ENCODE measurements around the gene PTMA. TPM values are rescaled to one million over a fixed set of nuclear protein-coding genes. Genes with fewer than 3 reads are reported as not detected.

PTMA gene
- total RNA-seq, 2 donors from 2014 or later = 532 to 757 TPM

DNA sequence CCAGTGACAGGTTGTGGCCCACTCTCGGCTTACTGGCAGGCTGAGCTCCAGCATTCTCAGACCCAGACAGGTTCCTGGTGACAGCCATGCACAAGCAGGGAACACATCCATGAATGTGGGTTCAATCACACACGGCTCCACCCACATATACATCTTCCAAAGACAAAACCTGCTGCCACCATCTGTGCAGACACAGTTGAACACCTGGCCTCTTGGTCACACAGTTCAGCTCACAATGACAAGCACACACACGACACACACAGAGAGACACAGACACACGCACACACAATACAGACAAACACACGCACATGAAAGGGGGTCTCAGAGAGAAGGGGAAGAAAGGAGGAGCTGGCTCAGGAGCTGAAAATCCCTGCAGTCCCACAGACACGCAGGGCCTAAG is 32.1 kb upstream of the PTMA start:
- Histone ChIP-seq H3K27me3 (no peaks in the 10 kb centered on the region), H3K4me3 (no peak overlapping the region), H3K36me3 (replicated peaks in 1 of 2; ENCODE audit: insufficient read depth in 1 of 2, low read depth in 2 of 2) (no peaks in the 10 kb centered on the region), H3K27ac (no peak overlapping the region), H3K9me3 (no peaks in the 10 kb centered on the region), H3K4me1 (peaks cover 21% of the 10 kb centered on the region)
- ATAC-seq = no peak
- WGBS, 2 donors = 81 to 88% methylated on average over 5 to 6 of the region's 6 CpGs
- TF ChIP-seq, protein P1, sequence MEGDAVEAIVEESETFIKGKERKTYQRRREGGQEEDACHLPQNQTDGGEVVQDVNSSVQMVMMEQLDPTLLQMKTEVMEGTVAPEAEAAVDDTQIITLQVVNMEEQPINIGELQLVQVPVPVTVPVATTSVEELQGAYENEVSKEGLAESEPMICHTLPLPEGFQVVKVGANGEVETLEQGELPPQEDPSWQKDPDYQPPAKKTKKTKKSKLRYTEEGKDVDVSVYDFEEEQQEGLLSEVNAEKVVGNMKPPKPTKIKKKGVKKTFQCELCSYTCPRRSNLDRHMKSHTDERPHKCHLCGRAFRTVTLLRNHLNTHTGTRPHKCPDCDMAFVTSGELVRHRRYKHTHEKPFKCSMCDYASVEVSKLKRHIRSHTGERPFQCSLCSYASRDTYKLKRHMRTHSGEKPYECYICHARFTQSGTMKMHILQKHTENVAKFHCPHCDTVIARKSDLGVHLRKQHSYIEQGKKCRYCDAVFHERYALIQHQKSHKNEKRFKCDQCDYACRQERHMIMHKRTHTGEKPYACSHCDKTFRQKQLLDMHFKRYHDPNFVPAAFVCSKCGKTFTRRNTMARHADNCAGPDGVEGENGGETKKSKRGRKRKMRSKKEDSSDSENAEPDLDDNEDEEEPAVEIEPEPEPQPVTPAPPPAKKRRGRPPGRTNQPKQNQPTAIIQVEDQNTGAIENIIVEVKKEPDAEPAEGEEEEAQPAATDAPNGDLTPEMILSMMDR (IDR thresholded peaks at IDR 0.05) = no peak
- no peak for TF ChIP-seq POLR2A (IDR thresholded peaks at IDR 0.05)
- intact Hi-C loops (cut with DNase I) = loop anchor here (5.0 to 10.0 kb wide), 2 partner anchors 36 to 61 kb away; no protein-coding TSS in a partner anchor
- DNase-seq = no peak

DNA sequence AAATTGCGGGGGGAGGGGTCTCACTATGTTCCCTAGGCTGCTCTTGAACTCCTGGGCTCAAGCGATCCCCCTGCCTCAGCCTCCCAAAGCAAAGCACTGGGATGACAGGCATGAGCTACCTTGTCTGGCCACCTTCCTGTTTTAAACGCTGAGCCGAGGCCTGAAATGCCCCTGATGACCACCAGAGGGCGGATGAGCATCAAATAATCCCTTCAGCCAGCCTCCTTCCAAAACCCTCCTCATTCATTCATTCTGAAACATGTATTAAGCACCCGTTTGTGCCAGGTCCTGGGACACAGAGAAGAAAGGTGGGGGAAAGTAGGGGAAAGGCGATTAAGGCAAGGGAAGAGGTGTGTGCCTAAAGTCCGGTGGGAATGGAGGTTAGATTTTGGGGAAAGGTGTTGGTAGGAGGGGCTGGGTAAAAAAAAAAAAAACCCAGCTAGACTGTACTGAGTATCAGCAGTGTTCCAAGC is 30.7 kb upstream of the PTMA start:
- intact Hi-C loops (cut with DNase I) = loop anchor here (5.0 to 10.0 kb wide), 2 partner anchors 35 to 63 kb away; no protein-coding TSS in a partner anchor
- no peaks in the 10 kb centered on the region for H3K36me3 ChIP-seq (replicated peaks in 1 of 2; ENCODE audit: insufficient read depth in 1 of 2, low read depth in 2 of 2)
- DNase-seq (peak; percentile 86 to 92 (median 90)), ATAC-seq (peak; percentile 55)
- H3K27me3 ChIP-seq = no peaks in the 10 kb centered on the region
- H3K4me3 ChIP-seq = no peak overlapping the region
- WGBS, 2 donors = 1 to 3% methylated on average over 8 of the region's 8 CpGs
- H3K4me1 ChIP-seq = peaks cover 28% of the 10 kb centered on the region
- TF ChIP-seq, protein P1 (IDR thresholded peaks at IDR 0.05) = peak; percentile 81 to 99 (median 97)
- no peak for TF ChIP-seq POLR2A (IDR thresholded peaks at IDR 0.05)
- no peak overlapping the region for H3K27ac ChIP-seq
- no peaks in the 10 kb centered on the region for H3K9me3 ChIP-seq

GRCh38 chr2:231679908-231680284 is 28.4 kb upstream of the PTMA start:
- H3K9me3 ChIP-seq = no peaks in the 10 kb centered on the region
- intact Hi-C loops (cut with DNase I) = loop anchor here (5.0 to 10.0 kb wide), 2 partner anchors 32 to 65 kb away; no protein-coding TSS in a partner anchor
- H3K4me3 ChIP-seq = no peak overlapping the region
- no peaks in the 10 kb centered on the region for H3K36me3 ChIP-seq (replicated peaks in 1 of 2; ENCODE audit: insufficient read depth in 1 of 2, low read depth in 2 of 2)
- ATAC-seq (no peak), DNase-seq (no peak)
- H3K4me1 ChIP-seq = peaks cover 20% of the 10 kb centered on the region
- peak overlapping the region; percentile 90 to 96 (median 94) for H3K27ac ChIP-seq
- TF ChIP-seq, protein P1 (IDR thresholded peaks at IDR 0.05) = no peak
- TF ChIP-seq POLR2A (IDR thresholded peaks at IDR 0.05) = no peak
- H3K27me3 ChIP-seq = no peaks in the 10 kb centered on the region
- WGBS, 2 donors = 80 to 83% methylated on average over 10 to 11 of the region's 11 CpGs

DNA sequence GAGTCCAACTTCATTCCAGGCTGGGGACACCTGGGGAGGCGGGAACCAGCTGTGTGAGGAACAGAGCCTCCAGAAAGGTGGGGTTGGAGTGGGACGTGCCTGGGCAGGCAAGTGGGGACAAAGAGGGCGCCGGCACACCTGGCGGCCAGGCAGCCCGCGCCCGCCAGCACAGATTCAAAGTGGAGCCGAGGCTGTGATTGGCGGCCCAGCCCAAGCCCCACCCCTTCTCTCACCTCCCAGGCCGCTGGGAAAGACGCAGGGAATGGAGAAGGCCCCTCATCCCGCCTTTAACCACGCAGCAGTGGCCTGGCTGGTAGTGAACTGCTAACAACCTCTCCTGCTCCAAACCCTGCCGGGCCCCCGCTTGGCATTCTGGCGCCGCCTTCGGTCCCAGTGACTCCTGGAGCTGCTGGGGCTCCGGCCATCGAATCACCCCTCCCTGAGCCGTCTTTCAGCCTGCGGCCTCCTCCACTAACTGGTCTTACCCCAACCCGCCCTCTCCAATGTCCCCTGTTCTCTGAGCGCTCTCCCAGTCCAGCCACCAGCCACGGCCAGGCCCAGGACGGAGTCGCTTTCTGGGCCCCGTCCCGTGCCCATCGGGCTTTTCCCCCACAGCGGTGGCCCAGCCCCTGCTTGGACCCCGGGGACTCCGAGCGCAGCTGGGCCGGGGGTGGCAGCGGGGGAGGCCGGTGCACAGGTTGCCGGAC is 27.9 kb upstream of the PTMA start:
- ATAC-seq = peak; percentile 31
- intact Hi-C loops (cut with DNase I) = no loop called here

More for the DNA sequence above, 27.9 kb upstream of the PTMA start:
- peak; percentile 41 to 58 (median 50) for DNase-seq
- Histone ChIP-seq H3K4me3 (no peak overlapping the region), H3K36me3 (replicated peaks in 1 of 2; ENCODE audit: insufficient read depth in 1 of 2, low read depth in 2 of 2) (no peaks in the 10 kb centered on the region), H3K4me1 (peaks cover 17% of the 10 kb centered on the region), H3K27me3 (no peaks in the 10 kb centered on the region), H3K9me3 (no peaks in the 10 kb centered on the region), H3K27ac (peak overlapping the region; percentile 90 to 96 (median 94))
- TF ChIP-seq, protein P1 (IDR thresholded peaks at IDR 0.05) = no peak
- no peak for TF ChIP-seq POLR2A (IDR thresholded peaks at IDR 0.05)
- 32 to 58% methylated on average over 21 to 39 of the region's 39 CpGs for WGBS, 2 donors

Measured in body of pancreas (tissue), 4 donors.